GM10266 (cell line): Measurements from ENCODE around the gene MYBBP1A.

Experiments
- DNase-seq: peaks from one replicate; pipeline ENCODE4 v3.0.0; 2012; ENCODE audit errors: extremely low spot score
- TF ChIP-seq, protein P1 (sequence below): IDR thresholded peaks from 2 replicates; pipeline ENCODE4 v1.5.1; 2012; ENCODE audit warnings: mild to moderate bottlenecking, low read depth; ENCODE audit not compliant: control insufficient read depth, insufficient read depth; ENCODE audit errors: missing control alignments

MYBBP1A gene

DNA sequence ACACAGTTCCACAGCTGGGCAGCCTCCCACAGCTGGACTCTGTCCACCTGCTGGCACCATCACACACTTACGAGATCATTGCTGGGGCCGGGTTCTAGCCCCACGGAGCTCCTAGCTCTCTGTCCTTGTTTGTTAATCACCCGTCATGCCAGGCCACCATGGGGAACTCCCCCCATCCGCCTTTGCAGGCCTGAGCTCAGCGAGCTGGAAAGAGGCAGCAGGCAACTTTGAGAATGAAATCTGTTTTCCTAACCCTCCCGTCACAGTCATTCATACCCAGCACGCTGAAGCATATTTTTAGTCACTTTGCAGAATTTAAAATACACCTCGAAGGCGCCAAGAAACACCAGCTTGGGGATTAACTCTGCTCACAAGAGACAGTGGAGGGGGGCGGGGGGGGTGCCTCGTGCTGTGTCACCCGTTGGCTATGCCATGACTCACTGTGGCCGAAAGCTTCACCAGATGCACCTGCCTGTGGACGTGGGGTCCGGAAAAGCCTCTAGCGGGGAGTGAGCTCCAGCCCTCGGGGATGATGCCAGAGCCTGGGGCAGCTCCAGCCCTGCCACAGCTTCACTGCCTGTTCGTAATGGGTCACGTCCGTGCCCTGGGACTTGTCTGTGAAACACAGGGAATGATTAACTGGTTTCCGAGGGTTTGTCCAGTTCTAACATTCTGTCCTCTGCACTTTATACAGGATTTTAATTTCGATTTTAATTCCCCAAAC is 57.9 kb downstream of the MYBBP1A start:
- peak; percentile 66 for DNase-seq
- TF ChIP-seq, protein P1, sequence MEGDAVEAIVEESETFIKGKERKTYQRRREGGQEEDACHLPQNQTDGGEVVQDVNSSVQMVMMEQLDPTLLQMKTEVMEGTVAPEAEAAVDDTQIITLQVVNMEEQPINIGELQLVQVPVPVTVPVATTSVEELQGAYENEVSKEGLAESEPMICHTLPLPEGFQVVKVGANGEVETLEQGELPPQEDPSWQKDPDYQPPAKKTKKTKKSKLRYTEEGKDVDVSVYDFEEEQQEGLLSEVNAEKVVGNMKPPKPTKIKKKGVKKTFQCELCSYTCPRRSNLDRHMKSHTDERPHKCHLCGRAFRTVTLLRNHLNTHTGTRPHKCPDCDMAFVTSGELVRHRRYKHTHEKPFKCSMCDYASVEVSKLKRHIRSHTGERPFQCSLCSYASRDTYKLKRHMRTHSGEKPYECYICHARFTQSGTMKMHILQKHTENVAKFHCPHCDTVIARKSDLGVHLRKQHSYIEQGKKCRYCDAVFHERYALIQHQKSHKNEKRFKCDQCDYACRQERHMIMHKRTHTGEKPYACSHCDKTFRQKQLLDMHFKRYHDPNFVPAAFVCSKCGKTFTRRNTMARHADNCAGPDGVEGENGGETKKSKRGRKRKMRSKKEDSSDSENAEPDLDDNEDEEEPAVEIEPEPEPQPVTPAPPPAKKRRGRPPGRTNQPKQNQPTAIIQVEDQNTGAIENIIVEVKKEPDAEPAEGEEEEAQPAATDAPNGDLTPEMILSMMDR, result no peak

DNA sequence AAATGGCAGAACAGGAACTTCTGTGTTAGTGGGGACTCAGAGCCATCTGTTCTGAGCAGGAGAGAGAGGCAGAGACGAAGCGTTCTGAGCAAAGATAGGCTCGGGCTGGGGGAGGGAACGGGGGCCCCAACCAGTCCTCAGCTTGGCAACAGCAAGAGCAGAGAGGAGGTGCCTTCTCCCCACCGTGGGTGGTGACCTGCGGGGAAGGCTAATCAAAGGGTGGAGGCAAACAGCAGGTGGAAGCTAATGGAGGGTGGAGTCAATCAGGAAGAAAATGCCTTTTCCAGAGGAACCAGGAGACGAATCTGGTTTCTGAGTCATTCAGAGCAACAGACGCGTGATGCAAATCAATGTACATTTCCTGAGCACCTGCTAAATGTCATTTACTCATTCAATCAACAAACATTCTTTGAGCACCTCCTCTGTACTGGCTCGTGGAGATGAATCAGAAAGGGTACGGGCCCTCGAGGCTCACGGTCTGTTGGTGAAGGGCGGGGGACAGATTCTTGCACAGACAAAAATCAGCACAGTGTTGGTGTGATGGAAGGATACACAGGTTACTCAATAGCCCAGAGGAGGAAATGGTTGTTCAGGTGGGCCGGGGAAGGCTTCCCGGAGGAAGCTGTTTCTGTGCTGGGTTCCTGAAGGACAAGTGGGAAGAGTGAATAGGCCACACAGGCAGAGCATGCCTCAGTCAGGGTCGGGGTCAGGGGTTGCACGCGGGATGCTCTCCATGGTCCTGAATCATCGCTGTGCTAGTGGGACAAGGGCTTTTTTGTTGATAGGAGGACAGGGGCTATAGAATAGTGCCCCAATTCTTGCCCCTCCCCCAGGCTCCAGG is 62.2 kb downstream of the MYBBP1A start:
- DNase-seq, result no peak
- TF ChIP-seq, protein P1, result no peak

DNA sequence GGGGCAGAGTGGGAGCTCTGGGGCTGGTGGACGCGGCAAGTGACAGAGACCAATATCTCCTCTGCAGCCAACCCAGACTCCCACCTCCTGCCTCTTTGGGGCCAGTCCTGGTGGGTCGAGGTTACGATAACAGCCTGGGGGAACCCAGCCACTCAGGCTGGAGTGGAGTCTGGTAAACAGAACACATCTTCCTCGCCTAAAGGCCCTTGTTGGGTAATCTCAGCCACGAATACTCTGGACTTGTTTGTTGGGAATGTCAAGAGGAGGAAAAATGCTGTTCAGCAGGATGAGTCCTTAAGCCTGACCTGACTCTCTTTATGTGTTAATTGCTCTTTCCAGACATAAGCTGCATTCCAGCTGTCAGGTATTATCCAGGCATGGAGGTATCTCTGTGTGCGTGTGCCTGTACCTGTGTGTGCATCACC is 64.5 kb downstream of the MYBBP1A start:
- no peak for DNase-seq
- TF ChIP-seq, protein P1, result no peak

DNA sequence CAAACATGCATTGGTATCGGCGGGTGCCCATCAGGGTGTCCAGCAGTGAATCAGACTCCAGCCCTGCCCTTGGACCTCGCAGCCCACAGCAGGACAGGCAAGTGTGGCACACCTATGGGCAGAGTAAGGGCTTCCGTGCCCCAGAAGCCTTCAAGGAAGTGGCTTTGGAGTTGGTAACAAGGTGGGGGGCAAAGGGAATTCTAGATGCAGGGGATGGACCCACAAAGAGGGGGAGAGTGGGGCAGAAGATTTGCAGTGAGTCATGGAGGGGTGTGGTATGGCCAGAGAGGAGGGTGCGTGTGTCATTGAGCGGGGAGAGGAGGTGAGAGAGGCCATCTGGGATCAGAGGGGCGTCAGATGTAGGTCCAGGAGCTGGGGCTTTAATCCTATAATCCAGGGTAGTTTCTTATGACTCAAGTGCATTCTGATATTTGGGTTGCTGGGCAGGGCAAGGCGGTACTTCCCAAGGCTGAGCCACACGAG is 65.0 kb downstream of the MYBBP1A start:
- DNase-seq, result no peak
- TF ChIP-seq, protein P1, result no peak

DNA sequence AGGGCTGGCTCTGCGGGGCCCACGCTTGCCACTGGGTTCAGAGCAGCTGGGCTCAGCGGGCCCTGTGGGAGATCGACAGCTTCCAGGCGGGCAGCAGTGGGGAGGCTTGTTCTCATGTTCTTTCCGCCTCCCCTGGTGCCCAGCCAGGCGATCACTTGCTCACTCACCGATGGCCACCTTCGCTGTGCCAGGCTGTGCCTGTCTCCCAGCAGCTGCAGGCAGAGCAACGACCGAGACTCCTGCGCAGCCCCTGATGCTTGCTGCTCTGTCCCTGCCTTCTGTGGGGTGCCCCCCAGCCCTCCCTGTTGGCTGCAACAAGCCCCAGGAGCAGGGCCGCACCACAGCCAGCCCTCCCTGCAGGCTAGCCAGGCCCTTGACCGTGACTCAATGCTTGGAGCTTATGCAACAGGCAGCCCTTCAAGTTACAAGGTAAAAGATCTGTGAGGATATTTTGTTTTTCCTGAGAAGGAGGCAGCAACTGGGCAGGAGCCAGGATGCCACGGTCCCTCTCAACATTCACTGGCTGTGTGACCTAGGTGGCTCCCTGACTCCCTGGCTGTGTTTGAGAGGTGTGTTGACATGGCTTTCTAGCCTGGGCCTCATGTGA is 66.1 kb downstream of the MYBBP1A start:
- DNase-seq, result no peak
- TF ChIP-seq, protein P1, result no peak
